Posterior cingulate gyrus (tissue), 11 donors: ENCODE results near the gene DNAAF6.

Experiments
- DNase-seq, 10 donors: peaks; one replicate each; pipeline versions ENCODE4 v3.0.0 to v3.0.0-alpha.2; 2020 to 2021; ENCODE audit warnings: mixed read lengths in 3 of 10
- intact Hi-C: fragments of 100-400 bp; cut with DNase I; formaldehyde crosslinking; loops from one replicate; pipeline ENCODE4 v1.15.1; 2023

DNAAF6 gene

DNA sequence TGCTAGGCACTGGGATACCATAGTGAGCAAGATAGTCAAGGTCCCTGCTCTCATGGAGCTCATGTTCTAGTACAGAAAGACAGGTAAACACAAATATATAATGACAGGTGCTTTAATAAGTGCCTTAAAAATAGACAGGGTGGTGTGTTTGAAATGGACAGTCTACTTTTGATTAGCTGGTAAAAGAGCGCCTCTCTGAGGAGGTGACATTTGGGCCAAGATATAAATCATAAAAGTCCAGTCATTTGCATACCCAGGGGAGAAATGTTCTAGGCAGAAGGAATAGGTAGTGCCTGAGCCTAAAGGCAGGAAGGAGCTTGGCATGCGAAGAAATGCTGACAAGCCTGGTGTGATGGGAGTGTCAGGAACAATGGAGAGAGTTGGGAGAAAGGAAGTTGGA, 83.6 kb downstream of the DNAAF6 start:
- intact Hi-C loops, result no loop called here
- no peak for DNase-seq

DNA sequence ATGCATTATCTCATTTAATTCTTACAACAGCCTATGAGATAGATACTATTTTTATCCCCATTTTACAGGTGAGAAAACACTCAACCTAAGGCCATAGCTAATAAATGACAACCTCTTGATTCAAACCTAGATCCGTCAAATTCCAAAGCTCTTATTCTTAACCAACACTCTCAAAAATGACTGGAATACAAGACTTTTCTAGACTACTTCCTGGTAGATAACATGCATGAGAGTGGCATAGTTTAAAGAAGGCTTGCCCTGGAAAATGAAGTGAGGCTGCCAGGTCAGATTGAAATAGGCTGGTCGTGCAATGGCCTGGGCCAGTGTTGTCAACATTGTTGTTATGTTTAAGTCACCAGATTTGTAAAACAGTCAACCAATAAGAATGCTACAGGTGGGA, 86.6 kb downstream of the DNAAF6 start:
- intact Hi-C loops, result no loop called here

More for the DNA sequence above, 86.6 kb downstream of the DNAAF6 start:
- no peak for DNase-seq
